GM12891 (cell line): ENCODE data around the gene SIAH3.

Experiments used
- PAX5 ChIP-seq: IDR thresholded peaks from 2 replicates; pipeline ENCODE4 v1.6.1; 2011; ENCODE audit warnings: low read length, moderate library complexity, mild to moderate bottlenecking; ENCODE audit not compliant: insufficient read depth, severe bottlenecking
- POLR2A ChIP-seq: IDR thresholded peaks from 2 replicates; pipeline ENCODE4 v1.6.1; 2011; ENCODE audit warnings: low read depth, low read length, control low read depth
- TAF1 ChIP-seq: IDR thresholded peaks from 2 replicates; pipeline ENCODE4 v1.6.1; 2011; ENCODE audit warnings: low read depth, low read length, control low read depth

DNA sequence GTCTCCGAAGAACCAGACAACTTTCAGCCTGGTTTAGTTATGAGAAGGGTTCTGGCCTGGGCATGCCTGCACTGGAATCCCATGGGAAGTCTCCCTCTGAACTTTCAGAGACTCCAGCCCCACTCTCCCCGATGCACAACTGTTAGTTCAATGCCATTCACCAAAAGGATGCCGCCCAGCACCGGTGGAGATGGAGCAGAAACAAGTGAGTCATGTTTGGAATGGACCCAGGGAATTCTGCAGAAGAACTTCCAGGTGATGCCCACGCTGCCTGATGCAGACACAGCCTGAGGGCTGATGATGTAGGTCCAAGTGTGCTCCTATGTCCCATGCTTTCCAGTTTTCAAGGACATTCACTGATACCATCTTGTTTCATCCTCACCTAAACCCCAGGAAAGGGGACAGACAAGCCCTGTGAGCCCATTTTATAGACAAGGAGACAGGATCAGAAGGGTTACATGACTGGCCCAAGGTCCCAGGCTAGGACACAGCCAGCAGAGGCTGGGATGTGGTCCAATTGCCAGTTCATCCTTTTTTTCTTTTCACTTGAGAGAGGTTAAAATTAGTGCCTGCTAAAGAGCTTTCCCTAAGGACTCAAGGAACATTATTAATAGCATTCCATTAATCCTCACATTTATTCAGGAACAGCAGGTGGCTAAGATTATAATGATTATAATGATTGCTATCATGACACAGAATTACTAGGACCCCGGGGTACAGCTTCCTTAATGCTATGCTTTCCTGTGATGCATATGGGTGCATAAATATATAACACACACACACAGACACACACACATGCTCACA is 39.5 kb downstream of the SIAH3 start:
- TF ChIP-seq PAX5 (no peak), TAF1 (no peak), POLR2A (no peak)
